B cell (primary cell): ENCODE data around the gene SH3BGR. TPM values are rescaled to one million over a fixed set of nuclear protein-coding genes. Genes with fewer than 3 reads are reported as not detected.

ENCODE experiments used
- ATAC-seq: fragments of 200-7000 bp; cut with Tn5 transposase; one replicate; pipeline ENCODE4 v1.10.0; 2021; ENCODE audit warnings: low read depth, mild to moderate bottlenecking, moderate number of reproducible peaks, moderate library complexity
- CTCF ChIA-PET: fragments of 350-600 bp; sonication (Branson Sonifier 250); formaldehyde crosslinking; loops from one replicate; lab custom pipeline; 2021; ENCODE audit warnings: antibody characterized with exemption, inconsistent platforms; lab: Charles Lee
- POLR2A ChIA-PET: fragments of 350-600 bp; sonication (Branson Sonifier 250); formaldehyde crosslinking; loops from one replicate; lab custom pipeline; 2021; ENCODE audit warnings: antibody characterized with exemption; lab: Charles Lee
- DNase-seq: peaks from one replicate; pipeline ENCODE4 v3.0.0; 2013
- H2AFZ ChIP-seq: 2 replicates; pipeline ENCODE4 v1.6.1; 2012; ENCODE audit warnings: mild to moderate bottlenecking, low read depth, low read length; ENCODE audit not compliant: insufficient read depth, poor library complexity, severe bottlenecking
- H3K27ac ChIP-seq, 2 donors: 1 replicate in 1 of 2; 2 replicates in 1 of 2; pipeline ENCODE4 v1.5.1; 2012 to 2013; ENCODE audit warnings: low read length in 2 of 2, mild to moderate bottlenecking in 2 of 2, moderate library complexity in 1 of 2
- H3K27me3 ChIP-seq, 4 experiments: fragments of 200-600 bp in 1 of 4; sonication (generic) in 1 of 4; replicated peaks in 1 of 4; 1 replicate in 2 of 4; 2 replicates in 2 of 4; pipeline versions ENCODE4 v1.6.1 to v1.7.0; 2013 to 2016; ENCODE audit warnings: low read length in 3 of 4, mild to moderate bottlenecking in 2 of 4, mixed read lengths in 1 of 4, moderate library complexity in 1 of 4; ENCODE audit not compliant: insufficient read depth in 4 of 4, control insufficient read depth in 3 of 4; ENCODE audit errors: control extremely low read depth in 1 of 4
- H3K36me3 ChIP-seq, 2 experiments: replicated peaks in 1 of 2; 1 replicate in 1 of 2; 2 replicates in 1 of 2; pipeline versions ENCODE4 v1.6.1 to v1.7.1; 2013; ENCODE audit warnings: low read length in 1 of 2; ENCODE audit not compliant: insufficient read depth in 2 of 2, control insufficient read depth in 1 of 2; ENCODE audit errors: control extremely low read depth in 1 of 2, extremely low read depth in 1 of 2
- H3K4me1 ChIP-seq, 2 donors: fragments of 200-600 bp in 1 of 2; sonication (generic) in 1 of 2; 1 replicate in 1 of 2; 2 replicates in 1 of 2; pipeline versions ENCODE4 v1.5.1 to v1.6.1; 2013 to 2017; ENCODE audit warnings: low read length in 2 of 2; ENCODE audit not compliant: control insufficient read depth in 2 of 2, insufficient read depth in 2 of 2
- H3K4me2 ChIP-seq: replicated peaks from 2 replicates; pipeline ENCODE3; 2012; ENCODE audit warnings: mild to moderate bottlenecking, low read depth, low read length; ENCODE audit not compliant: poor library complexity, severe bottlenecking
- H3K4me3 ChIP-seq, 5 experiments: fragments of 200-600 bp in 1 of 5; sonication (generic) in 1 of 5; 1 replicate in 3 of 5; 2 replicates in 2 of 5; pipeline versions ENCODE4 v1.5.1 to v1.7.0; 2011 to 2016; ENCODE audit warnings: low read length in 4 of 5, mild to moderate bottlenecking in 4 of 5, low read depth in 2 of 5, control low read depth in 1 of 5, moderate library complexity in 1 of 5; ENCODE audit not compliant: insufficient read depth in 1 of 5; ENCODE audit errors: control extremely low read depth in 1 of 5, extremely low read depth in 1 of 5
- H3K79me2 ChIP-seq: fragments of 200-600 bp; sonication (generic); one replicate; pipeline ENCODE4 v1.6.0; 2016; ENCODE audit warnings: low read length; ENCODE audit not compliant: control insufficient read depth, insufficient read depth
- H3K9ac ChIP-seq: fragments of 200-600 bp; sonication (generic); 2 replicates; pipeline ENCODE4 v1.6.1; 2017; ENCODE audit warnings: mild to moderate bottlenecking, low read length, moderate library complexity
- H3K9me3 ChIP-seq, 3 donors: one replicate each; pipeline versions ENCODE4 v1.6.1 to v1.7.1; 2013; ENCODE audit warnings: low read length in 2 of 3; ENCODE audit not compliant: control insufficient read depth in 2 of 3, insufficient read depth in 1 of 3; ENCODE audit errors: control extremely low read depth in 1 of 3
- H4K20me1 ChIP-seq: 2 replicates; pipeline ENCODE4 v1.6.0; 2012; ENCODE audit warnings: mild to moderate bottlenecking, low read length; ENCODE audit not compliant: insufficient read depth, control insufficient read depth, poor library complexity, severe bottlenecking
- H3K27ac Mint-ChIP-seq: one replicate; pipeline ENCODE4 v1.8.0; 2021; ENCODE audit warnings: mixed read lengths
- H3K27me3 Mint-ChIP-seq: one replicate; pipeline ENCODE4 v1.8.0; 2021; ENCODE audit warnings: mixed read lengths
- H3K4me1 Mint-ChIP-seq: one replicate; pipeline ENCODE4 v1.8.0; 2021; ENCODE audit warnings: mixed read lengths
- H3K4me3 Mint-ChIP-seq: one replicate; pipeline ENCODE4 v1.8.0; 2021; ENCODE audit warnings: mixed read lengths
- H3K9me3 Mint-ChIP-seq: one replicate; pipeline ENCODE4 v1.8.0; 2022; ENCODE audit warnings: mixed read lengths; ENCODE audit not compliant: insufficient read depth
- CTCF ChIP-seq: fragments of 200-600 bp; IDR thresholded peaks from one replicate; pipeline ENCODE4 v1.8.0; 2022; ENCODE audit warnings: antibody characterized with exemption, mild to moderate bottlenecking
- EZH2 ChIP-seq: IDR thresholded peaks from 2 replicates; pipeline ENCODE4 v1.6.1; 2012; ENCODE audit warnings: borderline replicate concordance, low read depth, mild to moderate bottlenecking, moderate library complexity, low read length; ENCODE audit not compliant: insufficient read depth, poor library complexity, severe bottlenecking
- WGBS: methylation state at CpG from one replicate; pipeline ENCODE4 v1.1.5; 2013; ENCODE audit warnings: missing lambda C conversion rate; ENCODE audit not compliant: insufficient coverage; 5-methylcytosine and 5-hydroxymethylcytosine counted together
- intact Hi-C: fragments of 100-400 bp; cut with micrococcal nuclease; formaldehyde crosslinking; loops from one replicate; pipeline ENCODE4 v1.10.0; 2022
- polyA plus RNA-seq: library from polyadenylated mRNA; depleted of rRNA; stranded (reverse); fragments of >200 nt; gene quantifications from 2 replicates; pipeline ENCODE4 v1.2.3, GENCODE V29; 2012
- total RNA-seq, 2 donors: library from RNA; stranded (reverse); fragments of 120-200 nt in 1 of 2; gene quantifications; 1 replicate in 1 of 2; 2 replicates in 1 of 2; pipeline versions ENCODE4 v1.2.3 to v1.2.4, GENCODE V29; 2013 to 2022

Gene SH3BGR
- total and polyA plus RNA-seq, 2 donors (not counting 1 experiment from before 2014, with no cell fraction given) = 0.21 to 1.7 TPM

- Mint-ChIP-seq H3K27me3 (peaks cover 12% of the 10 kb centered on the region), H3K4me3 (no peak overlapping the region), H3K4me1 (no peaks in the 10 kb centered on the region), H3K27ac (no peak overlapping the region), H3K9me3 (no peaks in the 10 kb centered on the region)
- DNase-seq = no peak
- no peak overlapping the region for H3K4me3 ChIP-seq
- 83% methylated on average over 1 of the region's 1 CpG for WGBS
- no peaks in the 10 kb centered on the region for H3K9me3 ChIP-seq
- intact Hi-C loops = no loop called here
- H3K4me1 ChIP-seq = no peaks in the 10 kb centered on the region
- ChIA-PET CTCF (no interaction called here), POLR2A (no interaction called here)
- H2AFZ ChIP-seq = no peak overlapping the region
- no peak for TF ChIP-seq EZH2
- TF ChIP-seq CTCF = no peak
- no peak overlapping the region for H3K9ac ChIP-seq
- H3K79me2 ChIP-seq = no peaks in the 10 kb centered on the region
- no peaks in the 10 kb centered on the region for H3K36me3 ChIP-seq
- no peak for ATAC-seq
- H3K4me2 ChIP-seq = no peak overlapping the region
- H4K20me1 ChIP-seq = no peaks in the 10 kb centered on the region
- H3K27ac ChIP-seq = no peak overlapping the region
- peaks cover 0 to 3% (median 0%) of the 10 kb centered on the region in 4 experiments for H3K27me3 ChIP-seq
These were observed 72.1 kb downstream of the SH3BGR start for GRCh38 chr21:39523915-39524314.

GRCh38 chr21:39525129-39525528 lies 73.4 kb downstream of the SH3BGR start:
- no peaks in the 10 kb centered on the region for H4K20me1 ChIP-seq
- intact Hi-C loops = no loop called here
- ATAC-seq (no peak), DNase-seq (no peak)
- no peaks in the 10 kb centered on the region for H3K27me3 ChIP-seq
- H3K9me3 ChIP-seq = no peaks in the 10 kb centered on the region
- peaks cover 12% of the 10 kb centered on the region for H3K27me3 Mint-ChIP-seq
- no peak overlapping the region for H2AFZ ChIP-seq
- no peak overlapping the region for H3K4me3 Mint-ChIP-seq
- H3K27ac Mint-ChIP-seq = no peak overlapping the region
- H3K4me2 ChIP-seq = no peak overlapping the region
- TF ChIP-seq EZH2 (no peak), CTCF (no peak)
- no peak overlapping the region for H3K9ac ChIP-seq
- 50% methylated on average over 3 of the region's 3 CpGs for WGBS
- POLR2A ChIA-PET = no interaction called here
- no peaks in the 10 kb centered on the region for H3K79me2 ChIP-seq
- CTCF ChIA-PET = no interaction called here
- H3K4me1 ChIP-seq = no peaks in the 10 kb centered on the region
- no peak overlapping the region for H3K4me3 ChIP-seq
- H3K27ac ChIP-seq = no peak overlapping the region
- no peaks in the 10 kb centered on the region for H3K9me3 Mint-ChIP-seq
- H3K4me1 Mint-ChIP-seq = no peaks in the 10 kb centered on the region
- H3K36me3 ChIP-seq = no peaks in the 10 kb centered on the region
